GM12878 (cell line): ENCODE measurements around the gene SLC38A1. TPM values are rescaled to one million over a fixed set of nuclear protein-coding genes. Genes with fewer than 3 reads are reported as not detected.

Experiments used
- ATAC-seq: fragments of 200-7000 bp; cut with Tn5 transposase; 3 replicates; pipeline ENCODE4 v1.9.1; 2020; ENCODE audit warnings: mild to moderate bottlenecking, moderate library complexity
- BruUV-seq: library from RNA; stranded (reverse); fragments of 400-500 nt; replicated peaks from 2 replicates; lab custom pipeline; 2021; lab: Mats Ljungman, UMichigan
- CTCF ChIA-PET: fragments of 300-600 bp; sonication (Branson Sonifier 250); formaldehyde crosslinking; extraction: SDS; loops from one replicate; lab custom pipeline; 2021; ENCODE audit warnings: inconsistent platforms; lab: Yijun Ruan, JAX
- POLR2A ChIA-PET: fragments of 350-600 bp; formaldehyde crosslinking; extraction: SDS; loops from one replicate; lab custom pipeline; 2021; ENCODE audit warnings: inconsistent platforms; lab: Charles Lee
- RAD21 ChIA-PET: fragments of 300-600 bp; sonication (Branson Sonifier 250); formaldehyde crosslinking; loops from one replicate; lab custom pipeline; 2023; ENCODE audit warnings: antibody characterized with exemption; ENCODE audit not compliant: unreplicated experiment; lab: Charles Lee
- SMC1A ChIA-PET: fragments of 300-600 bp; sonication (Branson Sonifier 250); formaldehyde crosslinking; loops from one replicate; lab custom pipeline; 2023; ENCODE audit not compliant: unreplicated experiment, uncharacterized antibody; lab: Charles Lee
- DNase-seq: peaks from one replicate; pipeline ENCODE4 v3.0.0-alpha.2; 2011; ENCODE audit warnings: low read depth, low spot score
- FAIRE-seq: peaks from 3 replicates; lab custom pipeline; 2011; peaks lifted over from hg19 to GRCh38; lab: Jason Lieb, UNC
- H2AFZ ChIP-seq: 2 replicates; pipeline ENCODE4 v1.6.0; 2011; ENCODE audit warnings: low read depth, low read length, control low read depth; ENCODE audit not compliant: control insufficient read depth
- H3K27ac ChIP-seq: 2 replicates; pipeline ENCODE4 v1.5.1; 2011; ENCODE audit warnings: control low read depth; ENCODE audit not compliant: control insufficient read depth, insufficient read depth
- H3K27me3 ChIP-seq, 2 experiments: replicated peaks in 1 of 2; 2 replicates each; pipeline versions ENCODE4 v1.6.0 to v1.6.1; 2011; ENCODE audit warnings: low read length in 1 of 2; ENCODE audit not compliant: control insufficient read depth in 2 of 2, insufficient read depth in 2 of 2
- H3K36me3 ChIP-seq, 2 experiments: 2 replicates each; pipeline ENCODE4 v1.5.1; 2011; ENCODE audit warnings: low read length in 1 of 2; ENCODE audit not compliant: control insufficient read depth in 2 of 2, insufficient read depth in 2 of 2
- H3K4me1 ChIP-seq: 2 replicates; pipeline ENCODE4 v1.6.1; 2011; ENCODE audit warnings: mild to moderate bottlenecking, low read length, moderate library complexity, mixed read lengths; ENCODE audit not compliant: control insufficient read depth, insufficient read depth
- H3K4me2 ChIP-seq: 2 replicates; pipeline ENCODE4 v1.6.0; 2011; ENCODE audit warnings: control low read depth; ENCODE audit not compliant: control insufficient read depth, insufficient read depth
- H3K4me3 ChIP-seq: fragments of 200-600 bp; sonication (generic); 2 replicates; pipeline ENCODE4 v1.5.1; 2016
- H3K79me2 ChIP-seq: 2 replicates; pipeline ENCODE4 v1.6.0; 2011; ENCODE audit warnings: low read length; ENCODE audit not compliant: control insufficient read depth, insufficient read depth
- H3K9ac ChIP-seq: 2 replicates; pipeline ENCODE4 v1.8.0; 2011; ENCODE audit warnings: low read length, control low read depth, mixed read lengths; ENCODE audit not compliant: control insufficient read depth, insufficient read depth
- H3K9me3 ChIP-seq: replicated peaks from 3 replicates; pipeline ENCODE4 v1.5.1; 2011; ENCODE audit warnings: mild to moderate bottlenecking, low read length; ENCODE audit not compliant: control insufficient read depth, insufficient read depth
- H4K20me1 ChIP-seq: 2 replicates; pipeline ENCODE4 v1.6.0; 2011; ENCODE audit not compliant: control insufficient read depth, insufficient read depth
- BHLHE40 ChIP-seq, 2 experiments: fragments of 450-650 bp in 1 of 2; IDR thresholded peaks; 2 replicates each; pipeline ENCODE4 v1.6.1; 2011 to 2017; ENCODE audit warnings: low read depth in 2 of 2, borderline replicate concordance in 1 of 2, improper control_type of control experiment in 1 of 2, low read length in 1 of 2, mild to moderate bottlenecking in 1 of 2
- CREB1 ChIP-seq: IDR thresholded peaks from 2 replicates; pipeline ENCODE4 v1.6.1; 2012; ENCODE audit warnings: low read depth, mild to moderate bottlenecking, inconsistent platforms
- CREM ChIP-seq: IDR thresholded peaks from 2 replicates; pipeline ENCODE4 v1.6.1; 2014; ENCODE audit warnings: antibody characterized with exemption, low read depth
- FOS ChIP-seq: IDR thresholded peaks from 3 replicates; pipeline ENCODE4 v1.6.1; 2011; ENCODE audit warnings: borderline replicate concordance; ENCODE audit not compliant: insufficient read length; ENCODE audit errors: extremely low read depth
- FOXM1 ChIP-seq: IDR thresholded peaks from 2 replicates; pipeline ENCODE4 v1.6.1; 2012; ENCODE audit warnings: low read depth, mild to moderate bottlenecking, inconsistent platforms, low read length, moderate library complexity
- GATAD2B ChIP-seq: fragments of 450-650 bp; conservative IDR thresholded peaks from 2 replicates; pipeline ENCODE4 v1.6.1; 2017; ENCODE audit warnings: low read depth, mild to moderate bottlenecking, moderate library complexity
- KDM1A ChIP-seq: fragments of 200-600 bp; sonication (generic); IDR thresholded peaks from 2 replicates; pipeline ENCODE4 v1.6.1; 2016; ENCODE audit warnings: borderline replicate concordance
- LARP7 ChIP-seq: fragments of 450-650 bp; IDR thresholded peaks from 2 replicates; pipeline ENCODE4 v1.6.1; 2017; ENCODE audit warnings: mild to moderate bottlenecking
- MYB ChIP-seq: fragments of 150-350 bp; IDR thresholded peaks from 2 replicates; pipeline ENCODE4 v1.6.1; 2014; ENCODE audit warnings: mild to moderate bottlenecking, low read depth, low read length, borderline replicate concordance
- NFXL1 ChIP-seq: fragments of 450-650 bp; IDR thresholded peaks from 2 replicates; pipeline ENCODE4 v1.6.1; 2017; ENCODE audit warnings: antibody characterized with exemption, mild to moderate bottlenecking, borderline replicate concordance
- NR2C1 ChIP-seq: fragments of 450-650 bp; IDR thresholded peaks from 2 replicates; pipeline ENCODE4 v1.6.1; 2017; ENCODE audit warnings: antibody characterized with exemption, mild to moderate bottlenecking, moderate library complexity
- POU2F2 ChIP-seq: IDR thresholded peaks from 3 replicates; pipeline ENCODE4 v1.6.1; 2011; ENCODE audit warnings: low read depth, mild to moderate bottlenecking, low read length, borderline replicate concordance
- RBBP5 ChIP-seq: fragments of 200-600 bp; sonication (generic); conservative IDR thresholded peaks from 2 replicates; pipeline ENCODE4 v1.6.1; 2016
- TAF1 ChIP-seq: IDR thresholded peaks from 2 replicates; pipeline ENCODE4 v1.6.1; 2011; ENCODE audit warnings: mild to moderate bottlenecking, low read depth, low read length, borderline replicate concordance
- TARDBP ChIP-seq: IDR thresholded peaks from 2 replicates; pipeline ENCODE4 v1.6.1; 2016; ENCODE audit warnings: borderline replicate concordance
- WRNIP1 ChIP-seq: IDR thresholded peaks from 2 replicates; pipeline ENCODE4 v1.6.1; 2011; ENCODE audit warnings: low read depth, low read length, improper control_type of control experiment, borderline replicate concordance
- ZBTB40 ChIP-seq: fragments of 450-650 bp; IDR thresholded peaks from 2 replicates; pipeline ENCODE4 v1.6.1; 2016; ENCODE audit warnings: mild to moderate bottlenecking, moderate library complexity, borderline replicate concordance
- WGBS: methylation state at CpG from one replicate; pipeline ENCODE4 v1.1.6; 2016; ENCODE audit warnings: low lambda C conversion rate; ENCODE audit not compliant: insufficient replicate concordance, insufficient coverage; ENCODE audit errors: missing lambda C conversion rate; 5-methylcytosine and 5-hydroxymethylcytosine counted together
- in situ Hi-C: fragments of 300-500 bp; cut with MboI; formaldehyde crosslinking; loops from 9 replicates; pipeline ENCODE4 v1.14.3; 2018; ENCODE audit warnings: mixed read lengths
- intact Hi-C: fragments of 100-400 bp; cut with micrococcal nuclease; formaldehyde crosslinking; loops from one replicate; pipeline ENCODE4 v1.14.2; 2022; ENCODE audit not compliant: unreplicated experiment
- polyA plus RNA-seq, 11 experiments: library from polyadenylated mRNA; depleted of rRNA in 4 of 11; unstranded in 6 of 11; stranded (reverse) in 5 of 11; fragments of >200 nt; fragmentation: Nextera tagmentation in 4 of 11; fragmentation: Illumina TruSeq in 1 of 11; extraction: Ambion mirVana in 4 of 11; extraction: Trizol in 1 of 11; gene quantifications; 1 replicate in 1 of 11; 2 replicates in 10 of 11; pipeline versions ENCODE4 v1.2.1 to v1.2.3, GENCODE V29; 2011 to 2016; ENCODE audit warnings: inconsistent platforms in 2 of 11, missing spikeins in 2 of 11, low read depth in 1 of 11
- total RNA-seq, 4 experiments: library from RNA; depleted of rRNA in 3 of 4; stranded (reverse); fragments of >200 nt in 3 of 4; fragmentation: Illumina TruSeq in 1 of 4; extraction: Trizol in 1 of 4; gene quantifications; 2 replicates each; pipeline versions ENCODE4 v1.2.1 to v1.2.3, GENCODE V29; 2013 to 2021
- TF ChIP-seq, protein P1 (sequence below): fragments of 450-650 bp; IDR thresholded peaks from 2 replicates; pipeline ENCODE4 v1.6.1; 2017; ENCODE audit warnings: mild to moderate bottlenecking, moderate library complexity

The SLC38A1 gene
- total and polyA plus RNA-seq, 10 of the 15 experiments (the other 5 are each of a cell fraction or from before 2014, with no cell fraction given) = 38.1 to 191 (median 144) TPM

GRCh38 chr12:46242569-46242968 lies 26.3 kb downstream of the SLC38A1 start:
- H3K4me3 ChIP-seq = no peak overlapping the region
- no peak for DNase-seq
- H2AFZ ChIP-seq = no peak overlapping the region
- no peak for FAIRE-seq
- no peak for ATAC-seq
- H3K4me2 ChIP-seq = no peak overlapping the region
- intact Hi-C loops = no loop called here
- no peaks in the 10 kb centered on the region for H3K27me3 ChIP-seq
- POLR2A ChIA-PET = interaction anchor here (1.0 to 1.4 kb wide), 2 partner anchors 10 to 17 kb away, joined by 3 to 4 read pairs; no protein-coding TSS in a partner anchor
- H3K9me3 ChIP-seq = peaks cover 12% of the 10 kb centered on the region; the same call in 2 of the 3 replicates
- peaks cover 18 to 37% of the 10 kb centered on the region in 2 experiments for H3K36me3 ChIP-seq
- RAD21 ChIA-PET = interaction anchor here (1.1 kb wide), 1 partner anchor 63 kb away, joined by 4 read pairs; no protein-coding TSS in a partner anchor
- CTCF ChIA-PET = interaction anchor here (0.7 to 1.1 kb wide), 2 partner anchors 14 to 16 kb away, joined by 3 read pairs; no protein-coding TSS in a partner anchor
- no TSS peak for BruUV-seq
- H3K9ac ChIP-seq = no peak overlapping the region
- peaks cover 5% of the 10 kb centered on the region; the same call in 1 of the 2 replicates for H4K20me1 ChIP-seq
- no peaks in the 10 kb centered on the region; the same call in 1 of the 2 replicates for H3K4me1 ChIP-seq
- SMC1A ChIA-PET = interaction anchor here (0.5 to 2.7 kb wide), 8 partner anchors 9 to 479 kb away, joined by 3 to 7 read pairs (median 3); no protein-coding TSS in a partner anchor
- 97% methylated on average over 2 of the region's 2 CpGs for WGBS
- H3K27ac ChIP-seq = no peak overlapping the region
- in situ Hi-C loops = no loop called here
- peaks cover 79% of the 10 kb centered on the region for H3K79me2 ChIP-seq
- TF ChIP-seq CREM (no peak), BHLHE40 (IDR thresholded peaks at IDR 0.05; ENCODE audit: borderline replicate concordance in 1 of 2, low read depth in 2 of 2, low read length in 1 of 2) (no peak), CREB1 (no peak), GATAD2B (no peak), NR2C1 (no peak), TAF1 (no peak), WRNIP1 (no peak), RBBP5 (no peak), POU2F2 (no peak), NFXL1 (no peak), MYB (no peak), KDM1A (no peak), ZBTB40 (no peak), LARP7 (no peak), FOXM1 (no peak), TARDBP (no peak), FOS (no peak)
- TF ChIP-seq, protein P1, sequence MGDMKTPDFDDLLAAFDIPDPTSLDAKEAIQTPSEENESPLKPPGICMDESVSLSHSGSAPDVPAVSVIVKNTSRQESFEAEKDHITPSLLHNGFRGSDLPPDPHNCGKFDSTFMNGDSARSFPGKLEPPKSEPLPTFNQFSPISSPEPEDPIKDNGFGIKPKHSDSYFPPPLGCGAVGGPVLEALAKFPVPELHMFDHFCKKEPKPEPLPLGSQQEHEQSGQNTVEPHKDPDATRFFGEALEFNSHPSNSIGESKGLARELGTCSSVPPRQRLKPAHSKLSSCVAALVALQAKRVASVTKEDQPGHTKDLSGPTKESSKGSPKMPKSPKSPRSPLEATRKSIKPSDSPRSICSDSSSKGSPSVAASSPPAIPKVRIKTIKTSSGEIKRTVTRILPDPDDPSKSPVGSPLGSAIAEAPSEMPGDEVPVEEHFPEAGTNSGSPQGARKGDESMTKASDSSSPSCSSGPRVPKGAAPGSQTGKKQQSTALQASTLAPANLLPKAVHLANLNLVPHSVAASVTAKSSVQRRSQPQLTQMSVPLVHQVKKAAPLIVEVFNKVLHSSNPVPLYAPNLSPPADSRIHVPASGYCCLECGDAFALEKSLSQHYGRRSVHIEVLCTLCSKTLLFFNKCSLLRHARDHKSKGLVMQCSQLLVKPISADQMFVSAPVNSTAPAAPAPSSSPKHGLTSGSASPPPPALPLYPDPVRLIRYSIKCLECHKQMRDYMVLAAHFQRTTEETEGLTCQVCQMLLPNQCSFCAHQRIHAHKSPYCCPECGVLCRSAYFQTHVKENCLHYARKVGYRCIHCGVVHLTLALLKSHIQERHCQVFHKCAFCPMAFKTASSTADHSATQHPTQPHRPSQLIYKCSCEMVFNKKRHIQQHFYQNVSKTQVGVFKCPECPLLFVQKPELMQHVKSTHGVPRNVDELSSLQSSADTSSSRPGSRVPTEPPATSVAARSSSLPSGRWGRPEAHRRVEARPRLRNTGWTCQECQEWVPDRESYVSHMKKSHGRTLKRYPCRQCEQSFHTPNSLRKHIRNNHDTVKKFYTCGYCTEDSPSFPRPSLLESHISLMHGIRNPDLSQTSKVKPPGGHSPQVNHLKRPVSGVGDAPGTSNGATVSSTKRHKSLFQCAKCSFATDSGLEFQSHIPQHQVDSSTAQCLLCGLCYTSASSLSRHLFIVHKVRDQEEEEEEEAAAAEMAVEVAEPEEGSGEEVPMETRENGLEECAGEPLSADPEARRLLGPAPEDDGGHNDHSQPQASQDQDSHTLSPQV = no peak
